HEK293 (cell line): ENCODE results near the gene UHRF1.
"Not testable (repeated sequence)": the region's sequence is repeated elsewhere in the genome, so short reads cannot be mapped to it uniquely, and the experiment has no call there.

Experiments used
- CTCF ChIA-PET: fragments of 350-600 bp; formaldehyde crosslinking; extraction: SDS; loops from one replicate; lab custom pipeline; 2021; ENCODE audit warnings: antibody characterized with exemption; lab: Yijun Ruan, JAX
- POLR2A ChIA-PET: fragments of 300-600 bp; formaldehyde crosslinking; extraction: SDS; loops from one replicate; lab custom pipeline; 2020; ENCODE audit warnings: antibody characterized with exemption, inconsistent platforms; lab: Yijun Ruan, JAX
- H3K27ac ChIP-seq: fragments of 200-500 bp; sonication (Bioruptor generic); 2 replicates; pipeline ENCODE4 v1.5.1; 2014; ENCODE audit warnings: low read depth, low read length, control low read depth, inconsistent platforms; ENCODE audit errors: extremely low read depth
- H3K36me3 ChIP-seq, 2 experiments: fragments of 200-500 bp in 1 of 2; sonication (Bioruptor generic) in 1 of 2; 1 replicate in 1 of 2; 2 replicates in 1 of 2; pipeline ENCODE4 v1.5.1; 2014 to 2017; ENCODE audit warnings: inconsistent platforms in 2 of 2, low read length in 2 of 2; ENCODE audit not compliant: control insufficient read depth in 2 of 2, insufficient read depth in 1 of 2
- H3K4me1 ChIP-seq: fragments of 200-500 bp; sonication (Bioruptor generic); 2 replicates; pipeline ENCODE4 v1.5.1; 2014; ENCODE audit warnings: mild to moderate bottlenecking, low read length, inconsistent platforms; ENCODE audit not compliant: control insufficient read depth, insufficient read depth
- H3K4me3 ChIP-seq: 2 replicates; pipeline ENCODE4 v1.5.1; 2011; ENCODE audit warnings: low read depth, mild to moderate bottlenecking, control low read depth, low read length, moderate library complexity
- H3K9me3 ChIP-seq: fragments of 200-500 bp; sonication (Bioruptor generic); 2 replicates; pipeline ENCODE4 v1.5.1; 2014; ENCODE audit warnings: low read depth, low read length, inconsistent platforms; ENCODE audit not compliant: control insufficient read depth, insufficient read depth
- EGR2 ChIP-seq: fragments of 450-650 bp; formaldehyde crosslinking; IDR thresholded peaks from 2 replicates; pipeline ENCODE4 v1.5.1; 2016; ENCODE audit warnings: low read depth, missing biosample characterization, missing genetic modification characterization
- KLF1 ChIP-seq: fragments of 450-650 bp; formaldehyde crosslinking; IDR thresholded peaks from 2 replicates; pipeline ENCODE4 v1.5.1; 2016; ENCODE audit warnings: missing biosample characterization, missing genetic modification characterization
- KLF16 ChIP-seq: fragments of 450-650 bp; formaldehyde crosslinking; IDR thresholded peaks from 2 replicates; pipeline ENCODE4 v1.5.1; 2017; ENCODE audit warnings: missing biosample characterization, missing genetic modification characterization
- OSR2 ChIP-seq: fragments of 450-650 bp; formaldehyde crosslinking; IDR thresholded peaks from 2 replicates; pipeline ENCODE4 v1.5.1; 2016; ENCODE audit warnings: missing biosample characterization, missing genetic modification characterization
- PRDM1 ChIP-seq: fragments of 450-650 bp; formaldehyde crosslinking; IDR thresholded peaks from 2 replicates; pipeline ENCODE4; 2016; ENCODE audit warnings: missing biosample characterization, missing genetic modification characterization
- SP2 ChIP-seq: fragments of 450-650 bp; formaldehyde crosslinking; IDR thresholded peaks from 2 replicates; pipeline ENCODE4 v1.5.1; 2016; ENCODE audit warnings: missing biosample characterization, missing genetic modification characterization
- ZFP69B ChIP-seq: fragments of 450-650 bp; formaldehyde crosslinking; IDR thresholded peaks from 2 replicates; pipeline ENCODE4 v1.5.1; 2016; ENCODE audit warnings: missing biosample characterization, missing genetic modification characterization
- ZNF324 ChIP-seq: fragments of 450-650 bp; formaldehyde crosslinking; IDR thresholded peaks from 2 replicates; pipeline ENCODE4 v1.5.1; 2016; ENCODE audit warnings: missing biosample characterization, missing genetic modification characterization
- ZNF404 ChIP-seq: fragments of 450-650 bp; formaldehyde crosslinking; IDR thresholded peaks from 2 replicates; pipeline ENCODE4 v1.5.1; 2017; ENCODE audit warnings: missing biosample characterization, missing genetic modification characterization
- ZNF521 ChIP-seq: fragments of 450-650 bp; formaldehyde crosslinking; IDR thresholded peaks from 2 replicates; pipeline ENCODE4 v1.5.1; 2017; ENCODE audit warnings: missing biosample characterization, mild to moderate bottlenecking, missing genetic modification characterization
- ZNF530 ChIP-seq: fragments of 450-650 bp; formaldehyde crosslinking; IDR thresholded peaks from 2 replicates; pipeline ENCODE4 v1.5.1; 2016; ENCODE audit warnings: low read depth, missing biosample characterization, missing genetic modification characterization
- ZNF600 ChIP-seq: fragments of 450-650 bp; formaldehyde crosslinking; IDR thresholded peaks from 2 replicates; pipeline ENCODE4 v1.5.1; 2016; ENCODE audit warnings: missing biosample characterization, missing genetic modification characterization
- ZNF747 ChIP-seq: fragments of 450-650 bp; formaldehyde crosslinking; IDR thresholded peaks from 2 replicates; pipeline ENCODE4 v1.5.1; 2016; ENCODE audit warnings: missing biosample characterization, missing genetic modification characterization
- ZNF837 ChIP-seq: fragments of 450-650 bp; formaldehyde crosslinking; IDR thresholded peaks from 2 replicates; pipeline ENCODE4 v1.5.1; 2016; ENCODE audit warnings: missing biosample characterization, missing genetic modification characterization
- TF ChIP-seq, protein P1 (sequence below): fragments of 450-650 bp; formaldehyde crosslinking; IDR thresholded peaks from 2 replicates; pipeline ENCODE4 v1.5.1; 2017; ENCODE audit warnings: missing biosample characterization, missing genetic modification characterization
- TF ChIP-seq, protein P2 (sequence below): fragments of 450-650 bp; formaldehyde crosslinking; IDR thresholded peaks from 2 replicates; pipeline ENCODE4 v1.5.1; 2016; ENCODE audit warnings: missing biosample characterization, missing genetic modification characterization
- TF ChIP-seq, protein P3 (sequence below): fragments of 450-650 bp; formaldehyde crosslinking; IDR thresholded peaks from 2 replicates; pipeline ENCODE4 v1.5.1; 2017; ENCODE audit warnings: missing biosample characterization, missing genetic modification characterization
- TF ChIP-seq, protein P4 (sequence below): fragments of 450-650 bp; formaldehyde crosslinking; IDR thresholded peaks from 2 replicates; pipeline ENCODE4 v1.5.1; 2016; ENCODE audit warnings: missing biosample characterization, missing genetic modification characterization
- TF ChIP-seq, protein P5 (sequence below): fragments of 450-650 bp; formaldehyde crosslinking; IDR thresholded peaks from 2 replicates; pipeline ENCODE4 v1.5.1; 2016; ENCODE audit warnings: missing biosample characterization, missing genetic modification characterization

The UHRF1 gene

DNA sequence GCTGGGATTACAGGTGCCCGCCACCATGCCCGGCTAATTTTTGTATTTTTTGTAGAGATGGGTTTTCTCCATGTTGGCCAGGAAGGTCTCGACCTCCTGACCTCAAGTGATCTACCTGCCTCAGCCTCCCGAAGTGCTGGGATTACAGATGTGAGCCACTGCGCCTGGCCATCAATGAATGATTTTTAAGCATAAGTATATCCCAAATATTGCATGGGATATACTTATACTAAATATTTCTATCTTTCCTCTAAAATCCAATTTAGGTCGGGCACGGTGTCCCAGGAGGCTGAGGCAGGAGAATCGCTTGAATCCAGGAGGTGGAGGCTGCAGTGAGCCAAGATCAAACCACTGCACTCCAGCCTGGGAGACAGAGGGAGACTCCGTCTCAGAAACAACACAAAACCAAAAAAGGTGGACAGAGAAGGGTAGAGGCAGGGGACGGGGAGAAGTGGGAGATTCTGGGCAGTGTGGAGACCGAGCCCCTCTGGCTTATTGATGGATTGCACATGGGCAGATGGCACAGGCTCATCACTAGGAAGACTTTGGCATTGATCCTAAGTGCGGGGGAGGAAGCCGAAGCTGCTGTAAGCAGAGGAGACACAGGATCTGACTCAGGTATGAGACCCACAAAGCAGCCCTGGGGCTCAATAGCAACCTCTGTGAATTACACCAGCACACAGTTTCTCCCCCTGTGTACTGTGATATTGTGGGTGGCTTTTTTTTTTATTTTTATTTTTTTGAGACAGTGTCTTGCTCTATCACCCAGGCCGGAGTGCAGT is 20.1 kb upstream of the UHRF1 start:
- Histone ChIP-seq H3K27ac (no peak overlapping the region), H3K36me3 (no peaks in the 10 kb centered on the region), H3K4me1 (no peaks in the 10 kb centered on the region), H3K4me3 (no peak overlapping the region), H3K9me3 (no peaks in the 10 kb centered on the region)
- ChIA-PET POLR2A (interaction anchor here (0.6 kb wide), 1 partner anchor 1261 kb away, joined by 6 read pairs; no protein-coding TSS in a partner anchor), CTCF (interaction anchor here (1.5 kb wide), 1 partner anchor 17 kb away, joined by 9 read pairs; no protein-coding TSS in a partner anchor)
- TF ChIP-seq ZNF600 (tag by site-specific recombination) (0 out of 2 replicates have a peak, but pooled peaks have one; percentile 20), PRDM1 (tag by site-specific recombination) (no peak), EGR2 (tag by site-specific recombination) (0 out of 2 replicates have a peak, but pooled peaks have one; percentile 9)
- TF ChIP-seq, protein P1, sequence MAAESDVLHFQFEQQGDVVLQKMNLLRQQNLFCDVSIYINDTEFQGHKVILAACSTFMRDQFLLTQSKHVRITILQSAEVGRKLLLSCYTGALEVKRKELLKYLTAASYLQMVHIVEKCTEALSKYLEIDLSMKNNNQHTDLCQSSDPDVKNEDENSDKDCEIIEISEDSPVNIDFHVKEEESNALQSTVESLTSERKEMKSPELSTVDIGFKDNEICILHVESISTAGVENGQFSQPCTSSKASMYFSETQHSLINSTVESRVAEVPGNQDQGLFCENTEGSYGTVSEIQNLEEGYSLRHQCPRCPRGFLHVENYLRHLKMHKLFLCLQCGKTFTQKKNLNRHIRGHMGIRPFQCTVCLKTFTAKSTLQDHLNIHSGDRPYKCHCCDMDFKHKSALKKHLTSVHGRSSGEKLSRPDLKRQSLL, result 0 out of 2 replicates have a peak, but pooled peaks have one; percentile 23

DNA sequence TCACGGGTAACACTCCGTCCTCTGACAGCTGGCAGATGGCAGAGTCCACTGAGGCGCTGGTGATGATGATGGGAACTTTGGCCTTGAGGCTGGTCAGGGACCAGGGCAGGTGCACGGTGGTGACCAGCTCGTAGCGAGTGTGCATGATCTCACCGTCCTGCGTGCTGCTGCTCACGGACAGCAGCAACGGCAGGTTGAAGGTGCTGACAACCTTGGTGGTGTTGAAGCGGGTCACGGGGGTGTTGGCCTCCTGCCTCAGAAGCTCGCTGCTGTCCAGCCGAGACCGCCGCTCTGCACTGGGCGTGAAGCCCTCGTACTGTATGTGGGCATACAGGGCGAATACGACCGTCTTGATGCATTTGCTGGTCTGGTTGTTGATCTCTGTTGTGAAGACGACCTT is 18.2 kb upstream of the UHRF1 start:
- ChIA-PET CTCF (interaction anchor here (1.5 kb wide), 1 partner anchor 19 kb away, joined by 9 read pairs; no protein-coding TSS in a partner anchor), POLR2A (no interaction called here)
- no peaks in the 10 kb centered on the region for H3K9me3 ChIP-seq
- H3K27ac ChIP-seq, result no peak overlapping the region
- TF ChIP-seq SP2 (tag by site-specific recombination) (no peak), OSR2 (tag by site-specific recombination) (no peak), ZNF837 (no peak), ZNF530 (tag by site-specific recombination) (no peak), PRDM1 (tag by site-specific recombination) (no peak), ZNF404 (tag by site-specific recombination) (no peak), KLF1 (tag by site-specific recombination) (no peak), ZNF747 (tag by site-specific recombination) (no peak), ZNF324 (tag by site-specific recombination) (no peak), ZNF521 (tag by site-specific recombination) (no peak), KLF16 (tag by site-specific recombination) (no peak), ZFP69B (no peak)
- TF ChIP-seq, protein P2, sequence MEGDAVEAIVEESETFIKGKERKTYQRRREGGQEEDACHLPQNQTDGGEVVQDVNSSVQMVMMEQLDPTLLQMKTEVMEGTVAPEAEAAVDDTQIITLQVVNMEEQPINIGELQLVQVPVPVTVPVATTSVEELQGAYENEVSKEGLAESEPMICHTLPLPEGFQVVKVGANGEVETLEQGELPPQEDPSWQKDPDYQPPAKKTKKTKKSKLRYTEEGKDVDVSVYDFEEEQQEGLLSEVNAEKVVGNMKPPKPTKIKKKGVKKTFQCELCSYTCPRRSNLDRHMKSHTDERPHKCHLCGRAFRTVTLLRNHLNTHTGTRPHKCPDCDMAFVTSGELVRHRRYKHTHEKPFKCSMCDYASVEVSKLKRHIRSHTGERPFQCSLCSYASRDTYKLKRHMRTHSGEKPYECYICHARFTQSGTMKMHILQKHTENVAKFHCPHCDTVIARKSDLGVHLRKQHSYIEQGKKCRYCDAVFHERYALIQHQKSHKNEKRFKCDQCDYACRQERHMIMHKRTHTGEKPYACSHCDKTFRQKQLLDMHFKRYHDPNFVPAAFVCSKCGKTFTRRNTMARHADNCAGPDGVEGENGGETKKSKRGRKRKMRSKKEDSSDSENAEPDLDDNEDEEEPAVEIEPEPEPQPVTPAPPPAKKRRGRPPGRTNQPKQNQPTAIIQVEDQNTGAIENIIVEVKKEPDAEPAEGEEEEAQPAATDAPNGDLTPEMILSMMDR, result no peak
- TF ChIP-seq, protein P3, sequence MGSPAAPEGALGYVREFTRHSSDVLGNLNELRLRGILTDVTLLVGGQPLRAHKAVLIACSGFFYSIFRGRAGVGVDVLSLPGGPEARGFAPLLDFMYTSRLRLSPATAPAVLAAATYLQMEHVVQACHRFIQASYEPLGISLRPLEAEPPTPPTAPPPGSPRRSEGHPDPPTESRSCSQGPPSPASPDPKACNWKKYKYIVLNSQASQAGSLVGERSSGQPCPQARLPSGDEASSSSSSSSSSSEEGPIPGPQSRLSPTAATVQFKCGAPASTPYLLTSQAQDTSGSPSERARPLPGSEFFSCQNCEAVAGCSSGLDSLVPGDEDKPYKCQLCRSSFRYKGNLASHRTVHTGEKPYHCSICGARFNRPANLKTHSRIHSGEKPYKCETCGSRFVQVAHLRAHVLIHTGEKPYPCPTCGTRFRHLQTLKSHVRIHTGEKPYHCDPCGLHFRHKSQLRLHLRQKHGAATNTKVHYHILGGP, result no peak
- TF ChIP-seq, protein P4, sequence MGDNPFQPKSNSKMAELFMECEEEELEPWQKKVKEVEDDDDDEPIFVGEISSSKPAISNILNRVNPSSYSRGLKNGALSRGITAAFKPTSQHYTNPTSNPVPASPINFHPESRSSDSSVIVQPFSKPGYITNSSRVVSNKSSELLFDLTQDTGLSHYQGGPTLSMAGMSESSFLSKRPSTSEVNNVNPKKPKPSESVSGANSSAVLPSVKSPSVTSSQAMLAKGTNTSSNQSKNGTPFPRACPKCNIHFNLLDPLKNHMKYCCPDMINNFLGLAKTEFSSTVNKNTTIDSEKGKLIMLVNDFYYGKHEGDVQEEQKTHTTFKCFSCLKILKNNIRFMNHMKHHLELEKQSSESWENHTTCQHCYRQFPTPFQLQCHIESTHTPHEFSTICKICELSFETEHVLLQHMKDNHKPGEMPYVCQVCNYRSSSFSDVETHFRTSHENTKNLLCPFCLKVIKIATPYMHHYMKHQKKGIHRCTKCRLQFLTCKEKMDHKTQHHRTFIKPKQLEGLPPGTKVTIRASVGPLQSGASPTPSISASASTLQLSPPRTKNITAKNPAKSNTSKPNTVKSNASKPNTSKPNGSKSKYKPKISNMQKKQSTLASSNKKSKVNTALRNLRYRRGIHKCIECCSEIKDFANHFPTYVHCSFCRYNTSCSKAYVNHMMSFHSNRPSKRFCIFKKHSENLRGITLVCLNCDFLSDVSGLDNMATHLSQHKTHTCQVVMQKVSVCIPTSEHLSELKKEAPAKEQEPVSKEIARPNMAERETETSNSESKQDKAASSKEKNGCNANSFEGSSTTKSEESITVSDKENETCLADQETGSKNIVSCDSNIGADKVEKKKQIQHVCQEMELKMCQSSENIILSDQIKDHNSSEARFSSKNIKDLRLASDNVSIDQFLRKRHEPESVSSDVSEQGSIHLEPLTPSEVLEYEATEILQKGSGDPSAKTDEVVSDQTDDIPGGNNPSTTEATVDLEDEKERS (tag by site-specific recombination), result no peak
- TF ChIP-seq, protein P5, sequence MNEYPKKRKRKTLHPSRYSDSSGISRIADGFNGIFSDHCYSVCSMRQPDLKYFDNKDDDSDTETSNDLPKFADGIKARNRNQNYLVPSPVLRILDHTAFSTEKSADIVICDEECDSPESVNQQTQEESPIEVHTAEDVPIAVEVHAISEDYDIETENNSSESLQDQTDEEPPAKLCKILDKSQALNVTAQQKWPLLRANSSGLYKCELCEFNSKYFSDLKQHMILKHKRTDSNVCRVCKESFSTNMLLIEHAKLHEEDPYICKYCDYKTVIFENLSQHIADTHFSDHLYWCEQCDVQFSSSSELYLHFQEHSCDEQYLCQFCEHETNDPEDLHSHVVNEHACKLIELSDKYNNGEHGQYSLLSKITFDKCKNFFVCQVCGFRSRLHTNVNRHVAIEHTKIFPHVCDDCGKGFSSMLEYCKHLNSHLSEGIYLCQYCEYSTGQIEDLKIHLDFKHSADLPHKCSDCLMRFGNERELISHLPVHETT, result no peak
- H3K36me3 ChIP-seq, result no peaks in the 10 kb centered on the region
- no peaks in the 10 kb centered on the region for H3K4me1 ChIP-seq
- H3K4me3 ChIP-seq, result no peak overlapping the region

DNA sequence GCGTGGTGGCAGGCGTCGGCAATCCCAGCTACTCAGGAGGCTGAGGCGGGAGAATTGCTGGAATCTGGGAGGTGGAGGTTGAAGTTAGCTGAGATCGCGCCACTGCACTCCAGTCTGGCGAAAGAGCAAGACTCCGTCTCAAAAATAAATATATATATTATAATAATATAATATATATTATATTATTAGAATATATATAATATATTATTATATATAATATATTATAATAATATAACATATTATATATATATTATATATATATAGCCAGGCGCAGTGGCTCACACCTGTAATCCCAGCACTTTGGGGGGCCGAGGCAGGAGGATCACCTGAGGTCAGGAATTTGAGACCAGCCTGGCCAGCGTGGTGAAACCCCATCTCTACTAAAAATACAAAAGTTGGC is 16.3 kb upstream of the UHRF1 start:
- CTCF ChIA-PET, result interaction anchor here (1.1 kb wide), 1 partner anchor 47 kb away, joined by 4 read pairs; no protein-coding TSS in a partner anchor
- POLR2A ChIA-PET, result not testable (repeated sequence)

More for the DNA sequence above, 16.3 kb upstream of the UHRF1 start:
- H3K4me1 ChIP-seq, H3K27ac ChIP-seq, H3K36me3 ChIP-seq, H3K4me3 ChIP-seq, H3K9me3 ChIP-seq: not testable (repeated sequence)
